Loucy (cell line): ENCODE results near the gene PPDPF.
A peak's percentile ranks its signal among the peaks of the same experiment; 100 is the strongest.

ENCODE experiments used
- H2AFZ ChIP-seq: fragments of 200-600 bp; sonication (generic); 2 replicates; pipeline ENCODE4 v1.6.0; 2016; ENCODE audit warnings: antibody characterized with exemption, mild to moderate bottlenecking, low read length, moderate library complexity
- H3F3A ChIP-seq: fragments of 200-600 bp; 2 replicates; pipeline ENCODE4 v1.6.0; 2016; ENCODE audit warnings: antibody characterized with exemption, low read depth, mild to moderate bottlenecking
- H3K27me3 ChIP-seq: fragments of 200-600 bp; sonication (generic); 2 replicates; pipeline ENCODE4 v1.6.1; 2014; ENCODE audit warnings: low read length, mild to moderate bottlenecking; ENCODE audit not compliant: insufficient read depth, poor library complexity, severe bottlenecking
- H3K36me3 ChIP-seq: fragments of 200-600 bp; sonication (generic); 2 replicates; pipeline ENCODE4 v1.6.1; 2016; ENCODE audit warnings: low read length; ENCODE audit not compliant: insufficient read depth
- H3K4me1 ChIP-seq: fragments of 200-600 bp; sonication (generic); 2 replicates; pipeline ENCODE4 v1.5.1; 2014; ENCODE audit warnings: low read length, mild to moderate bottlenecking; ENCODE audit not compliant: insufficient read depth, poor library complexity, severe bottlenecking
- H3K4me2 ChIP-seq: fragments of 200-600 bp; sonication (generic); 2 replicates; pipeline ENCODE4 v1.6.0; 2014; ENCODE audit warnings: antibody characterized with exemption, low read length, low read depth, mild to moderate bottlenecking; ENCODE audit not compliant: poor library complexity, severe bottlenecking
- H3K4me3 ChIP-seq: fragments of 200-600 bp; sonication (generic); 2 replicates; pipeline ENCODE4 v1.5.1; 2014; ENCODE audit warnings: low read length, mild to moderate bottlenecking, mixed read lengths; ENCODE audit not compliant: poor library complexity, severe bottlenecking
- H3K79me2 ChIP-seq: fragments of 200-600 bp; sonication (generic); 2 replicates; pipeline ENCODE4 v1.6.1; 2014; ENCODE audit warnings: low read length; ENCODE audit not compliant: insufficient read depth
- H3K9ac ChIP-seq: fragments of 200-600 bp; sonication (generic); 2 replicates; pipeline ENCODE4 v1.6.0; 2014; ENCODE audit warnings: mild to moderate bottlenecking, low read depth, low read length, moderate library complexity; ENCODE audit not compliant: poor library complexity, severe bottlenecking
- H3K9me2 ChIP-seq: fragments of 200-600 bp; sonication (generic); replicated peaks from 2 replicates; pipeline ENCODE4 v1.6.1; 2016; ENCODE audit warnings: low read depth, low read length, mixed read lengths
- H3K9me3 ChIP-seq: fragments of 200-600 bp; sonication (generic); 2 replicates; pipeline ENCODE4 v1.6.1; 2014; ENCODE audit warnings: mild to moderate bottlenecking, antibody characterized with exemption, low read length, low read depth; ENCODE audit not compliant: insufficient read depth
- H4K20me1 ChIP-seq: fragments of 200-600 bp; sonication (generic); 2 replicates; pipeline ENCODE4 v1.6.0; 2014; ENCODE audit warnings: antibody characterized with exemption, low read length, mild to moderate bottlenecking; ENCODE audit not compliant: insufficient read depth, poor library complexity, severe bottlenecking
- EZH2phosphoT487 ChIP-seq: fragments of 200-600 bp; IDR thresholded peaks from 2 replicates; pipeline ENCODE4 v1.6.1; 2018; ENCODE audit warnings: antibody characterized with exemption, mild to moderate bottlenecking, moderate library complexity, borderline replicate concordance
- TF ChIP-seq, protein P1 (sequence below): fragments of 200-600 bp; sonication (generic); conservative IDR thresholded peaks from 2 replicates; pipeline ENCODE4 v1.5.1; 2014; ENCODE audit warnings: mild to moderate bottlenecking, antibody characterized with exemption, low read length

PPDPF gene

GRCh38 chr20:63567386-63568169, 47.0 kb downstream of the PPDPF start:
- no peaks in the 10 kb centered on the region for H3K9me3 ChIP-seq
- no peak overlapping the region for H3K9ac ChIP-seq
- peak overlapping the region; percentile 57 for H3K4me3 ChIP-seq
- TF ChIP-seq, protein P1, sequence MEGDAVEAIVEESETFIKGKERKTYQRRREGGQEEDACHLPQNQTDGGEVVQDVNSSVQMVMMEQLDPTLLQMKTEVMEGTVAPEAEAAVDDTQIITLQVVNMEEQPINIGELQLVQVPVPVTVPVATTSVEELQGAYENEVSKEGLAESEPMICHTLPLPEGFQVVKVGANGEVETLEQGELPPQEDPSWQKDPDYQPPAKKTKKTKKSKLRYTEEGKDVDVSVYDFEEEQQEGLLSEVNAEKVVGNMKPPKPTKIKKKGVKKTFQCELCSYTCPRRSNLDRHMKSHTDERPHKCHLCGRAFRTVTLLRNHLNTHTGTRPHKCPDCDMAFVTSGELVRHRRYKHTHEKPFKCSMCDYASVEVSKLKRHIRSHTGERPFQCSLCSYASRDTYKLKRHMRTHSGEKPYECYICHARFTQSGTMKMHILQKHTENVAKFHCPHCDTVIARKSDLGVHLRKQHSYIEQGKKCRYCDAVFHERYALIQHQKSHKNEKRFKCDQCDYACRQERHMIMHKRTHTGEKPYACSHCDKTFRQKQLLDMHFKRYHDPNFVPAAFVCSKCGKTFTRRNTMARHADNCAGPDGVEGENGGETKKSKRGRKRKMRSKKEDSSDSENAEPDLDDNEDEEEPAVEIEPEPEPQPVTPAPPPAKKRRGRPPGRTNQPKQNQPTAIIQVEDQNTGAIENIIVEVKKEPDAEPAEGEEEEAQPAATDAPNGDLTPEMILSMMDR, result no peak
- TF ChIP-seq EZH2phosphoT487, result no peak
- H4K20me1 ChIP-seq, result peaks cover 13% of the 10 kb centered on the region
- peaks cover 21% of the 10 kb centered on the region for H3K4me1 ChIP-seq
- no peaks in the 10 kb centered on the region for H3K79me2 ChIP-seq
- H3K36me3 ChIP-seq, result no peaks in the 10 kb centered on the region
- no peaks in the 10 kb centered on the region for H3K9me2 ChIP-seq
- H2AFZ ChIP-seq, result no peak overlapping the region
- H3K4me2 ChIP-seq, result peak overlapping the region; percentile 71
- peaks cover 4% of the 10 kb centered on the region for H3K27me3 ChIP-seq
- H3F3A ChIP-seq, result no peaks in the 10 kb centered on the region

- Histone ChIP-seq H3K9me3 (no peaks in the 10 kb centered on the region), H3K36me3 (no peaks in the 10 kb centered on the region), H3K9me2 (no peaks in the 10 kb centered on the region), H2AFZ (no peak overlapping the region), H3F3A (no peaks in the 10 kb centered on the region), H3K79me2 (no peaks in the 10 kb centered on the region), H3K27me3 (peaks cover 4% of the 10 kb centered on the region), H3K9ac (no peak overlapping the region), H3K4me2 (peak overlapping the region; percentile 71), H4K20me1 (peaks cover 13% of the 10 kb centered on the region), H3K4me1 (peaks cover 27% of the 10 kb centered on the region), H3K4me3 (peak overlapping the region; percentile 57)
- TF ChIP-seq, protein P1, result no peak
- no peak for TF ChIP-seq EZH2phosphoT487
Observed at GRCh38 chr20:63568170-63568981, 47.8 kb downstream of the PPDPF start.

- Histone ChIP-seq H3K36me3 (no peaks in the 10 kb centered on the region), H3K79me2 (no peaks in the 10 kb centered on the region), H3F3A (no peaks in the 10 kb centered on the region), H3K4me2 (peak overlapping the region; percentile 71), H3K9me2 (no peaks in the 10 kb centered on the region), H3K9ac (no peak overlapping the region), H3K27me3 (peaks cover 4% of the 10 kb centered on the region), H3K4me1 (peaks cover 32% of the 10 kb centered on the region), H2AFZ (no peak overlapping the region), H4K20me1 (peaks cover 13% of the 10 kb centered on the region), H3K4me3 (peak overlapping the region; percentile 57), H3K9me3 (no peaks in the 10 kb centered on the region)
- TF ChIP-seq, protein P1, result no peak
- TF ChIP-seq EZH2phosphoT487, result no peak
Observed at GRCh38 chr20:63568986-63569949, 48.7 kb downstream of the PPDPF start.
